HL-60/S4 treated with phorbol 12-myristate 13-acetate at 8.2 ng/mL for 4 days and 3 days (cell line): ENCODE measurements around the gene ABHD17C.
"Not testable (repeated sequence)": the region's sequence is repeated elsewhere in the genome, so short reads cannot be mapped to it uniquely, and the experiment has no call there.

ENCODE experiments used
- in situ Hi-C: fragments of 300-500 bp; cut with MboI; formaldehyde crosslinking; loops from 2 replicates; pipeline ENCODE4 v1.15.0; 2022; ENCODE audit warnings: low sequenced_read_pairs

The ABHD17C gene

DNA sequence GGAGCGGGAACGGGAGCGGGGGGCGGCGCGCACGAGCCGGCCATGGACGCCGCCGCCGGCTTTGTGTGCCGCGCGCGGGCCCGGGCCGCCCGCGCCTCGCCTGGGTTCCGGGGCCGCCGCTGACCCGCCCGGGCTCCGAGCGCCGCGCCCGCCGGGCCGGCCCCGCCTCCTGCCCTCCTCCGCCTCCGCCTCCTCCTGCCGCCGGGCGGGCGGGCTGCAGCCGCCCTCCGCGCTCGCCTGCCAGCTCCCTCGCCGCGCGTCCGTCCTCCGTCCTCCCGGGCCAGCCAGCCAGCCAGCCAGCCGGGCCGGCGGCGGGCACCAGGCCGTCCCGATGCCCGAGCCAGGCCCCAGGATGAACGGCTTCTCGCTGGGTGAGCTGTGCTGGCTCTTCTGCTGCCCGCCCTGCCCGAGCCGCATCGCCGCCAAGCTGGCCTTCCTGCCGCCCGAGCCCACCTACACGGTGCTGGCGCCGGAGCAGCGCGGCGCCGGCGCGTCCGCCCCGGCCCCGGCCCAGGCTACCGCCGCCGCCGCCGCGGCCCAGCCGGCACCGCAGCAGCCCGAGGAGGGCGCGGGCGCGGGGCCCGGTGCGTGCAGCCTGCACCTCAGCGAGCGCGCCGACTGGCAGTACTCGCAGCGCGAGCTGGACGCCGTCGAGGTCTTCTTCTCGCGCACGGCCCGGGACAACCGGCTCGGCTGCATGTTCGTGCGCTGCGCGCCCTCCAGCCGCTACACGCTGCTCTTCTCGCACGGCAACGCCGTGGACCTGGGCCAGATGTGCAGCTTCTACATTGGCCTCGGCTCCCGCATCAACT is at the start of gene ABHD17C:
TSS of gene ABHD17C (plus strand) at position 212 of the 812 bp plus-strand sequence. CDS start at position 332, 120 bp downstream.
- in situ Hi-C loops, result no loop called here

DNA sequence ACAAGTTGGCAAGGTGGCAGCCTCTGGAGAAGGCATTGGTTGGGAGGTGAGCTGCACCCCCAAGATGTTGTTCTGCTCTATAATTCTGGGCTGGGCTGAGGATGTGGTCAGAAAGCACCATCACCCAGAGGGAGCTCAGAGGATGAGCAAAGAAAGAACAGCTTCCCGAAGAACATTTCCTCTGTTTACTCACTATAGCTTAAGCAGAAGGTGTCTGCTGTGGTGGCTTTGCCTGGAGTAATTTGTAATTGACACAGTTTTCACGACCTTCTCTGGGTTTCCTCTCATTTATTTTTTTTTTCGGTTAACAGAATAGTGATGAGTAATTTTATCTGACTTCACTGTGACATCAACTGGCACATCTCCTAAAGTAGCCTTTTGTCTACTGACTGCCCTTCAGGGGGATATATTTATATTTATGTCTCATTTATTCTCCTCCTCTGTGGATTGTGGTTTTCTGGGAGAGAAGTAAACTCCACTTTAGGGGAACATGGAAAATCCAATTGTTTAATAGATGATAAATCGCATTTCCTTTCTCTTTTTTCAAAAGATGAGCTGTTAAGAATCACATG is 49.5 kb upstream of the ABHD17C start:
- in situ Hi-C loops, result no loop called here

DNA sequence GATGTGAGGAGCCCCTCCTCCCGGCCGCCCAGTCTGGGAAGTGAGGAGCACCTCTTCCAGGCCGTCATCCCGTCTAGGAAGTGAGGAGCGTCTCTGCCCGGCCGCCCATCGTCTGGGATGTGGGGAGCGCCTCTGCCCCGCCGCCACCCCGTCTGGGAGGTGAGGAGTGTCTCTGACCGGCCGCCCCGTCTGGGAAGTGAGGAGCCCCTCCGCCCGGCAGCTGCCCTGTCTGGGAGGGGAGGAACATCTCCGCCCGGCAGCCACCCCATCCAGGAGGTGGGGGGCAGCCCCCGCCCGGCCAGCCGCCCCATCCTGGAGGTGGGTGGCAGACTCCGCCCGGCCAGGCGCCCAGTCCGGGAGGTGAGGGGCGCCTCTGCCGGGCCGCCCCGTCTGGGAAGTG is 47.7 kb upstream of the ABHD17C start:
- in situ Hi-C loops, result not testable (repeated sequence)

DNA sequence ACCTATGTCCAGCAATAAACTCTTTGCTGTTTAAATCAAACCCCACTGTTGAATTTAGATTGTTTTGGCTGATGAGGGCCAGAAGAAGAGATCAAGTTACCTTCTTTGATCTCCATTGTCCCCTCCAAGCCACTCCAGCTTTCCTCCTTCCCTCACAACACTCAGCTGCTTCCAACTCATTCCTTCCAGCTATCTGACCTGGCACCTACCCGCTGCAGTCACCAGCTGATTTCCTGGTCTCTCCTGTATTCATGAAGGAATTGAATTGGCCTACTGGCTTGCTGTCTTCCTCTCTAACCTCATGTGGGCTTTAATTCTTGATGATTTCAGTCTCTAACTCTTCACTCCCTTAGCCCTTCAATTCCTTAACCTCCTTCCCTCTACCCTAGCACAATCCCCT is 40.8 kb upstream of the ABHD17C start:
- in situ Hi-C loops, result no loop called here

DNA sequence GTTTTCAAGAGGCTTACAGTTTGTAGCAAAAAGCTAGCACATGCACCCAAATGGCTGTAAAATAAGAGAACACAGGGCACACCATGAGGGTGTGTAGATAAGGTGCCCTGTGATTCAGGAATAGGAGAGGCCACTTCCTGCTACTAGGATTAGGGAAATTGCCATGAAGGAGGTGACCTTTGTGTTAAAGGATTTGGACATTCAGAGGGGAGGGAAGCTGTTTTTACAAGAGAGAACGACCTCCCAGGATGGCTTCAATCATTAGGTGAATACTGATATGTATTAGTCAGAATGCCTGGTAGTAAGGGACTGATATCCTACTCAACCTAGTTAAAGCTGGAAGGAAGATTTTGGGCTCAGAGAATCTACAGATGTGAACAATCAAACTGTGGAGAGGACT is 35.7 kb upstream of the ABHD17C start:
- in situ Hi-C loops, result no loop called here

DNA sequence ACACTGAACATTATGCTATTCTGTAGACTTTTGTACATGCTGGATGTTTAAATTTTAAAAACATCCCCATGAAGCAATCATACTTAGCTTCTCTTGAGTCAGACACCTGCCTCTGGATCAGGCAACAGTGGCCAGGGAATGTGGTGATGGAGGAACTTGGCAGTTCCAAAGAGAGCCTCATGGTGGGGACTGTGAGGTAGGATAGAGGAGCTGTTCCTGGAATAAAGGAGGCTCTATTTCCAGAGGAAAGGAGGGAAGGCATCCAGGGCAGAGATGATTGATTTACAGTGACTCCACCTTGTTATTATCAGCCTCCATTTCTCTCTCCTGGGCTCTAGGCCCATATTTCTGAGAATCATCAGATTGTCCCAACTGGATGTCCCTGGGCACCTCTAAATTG is 35.0 kb upstream of the ABHD17C start:
- in situ Hi-C loops, result no loop called here

DNA sequence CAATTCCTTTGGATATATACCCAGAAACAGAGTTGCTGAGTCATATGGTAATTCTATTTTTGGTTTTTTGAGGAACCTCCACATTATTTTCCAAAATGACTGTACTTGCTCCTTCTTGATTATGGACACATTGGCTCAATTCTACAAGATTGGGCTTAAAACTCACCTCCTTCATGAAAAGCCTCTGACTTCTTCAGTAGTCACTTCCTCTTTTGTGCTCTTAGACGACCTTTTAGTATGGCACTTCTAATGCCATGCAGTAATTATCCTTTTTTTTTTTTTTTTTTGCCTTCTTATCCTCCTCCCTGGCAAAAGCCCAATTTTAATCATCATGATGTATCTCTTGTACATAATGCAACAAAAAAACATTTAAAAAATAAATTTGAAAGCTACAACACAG is 33.0 kb upstream of the ABHD17C start:
- in situ Hi-C loops, result no loop called here

DNA sequence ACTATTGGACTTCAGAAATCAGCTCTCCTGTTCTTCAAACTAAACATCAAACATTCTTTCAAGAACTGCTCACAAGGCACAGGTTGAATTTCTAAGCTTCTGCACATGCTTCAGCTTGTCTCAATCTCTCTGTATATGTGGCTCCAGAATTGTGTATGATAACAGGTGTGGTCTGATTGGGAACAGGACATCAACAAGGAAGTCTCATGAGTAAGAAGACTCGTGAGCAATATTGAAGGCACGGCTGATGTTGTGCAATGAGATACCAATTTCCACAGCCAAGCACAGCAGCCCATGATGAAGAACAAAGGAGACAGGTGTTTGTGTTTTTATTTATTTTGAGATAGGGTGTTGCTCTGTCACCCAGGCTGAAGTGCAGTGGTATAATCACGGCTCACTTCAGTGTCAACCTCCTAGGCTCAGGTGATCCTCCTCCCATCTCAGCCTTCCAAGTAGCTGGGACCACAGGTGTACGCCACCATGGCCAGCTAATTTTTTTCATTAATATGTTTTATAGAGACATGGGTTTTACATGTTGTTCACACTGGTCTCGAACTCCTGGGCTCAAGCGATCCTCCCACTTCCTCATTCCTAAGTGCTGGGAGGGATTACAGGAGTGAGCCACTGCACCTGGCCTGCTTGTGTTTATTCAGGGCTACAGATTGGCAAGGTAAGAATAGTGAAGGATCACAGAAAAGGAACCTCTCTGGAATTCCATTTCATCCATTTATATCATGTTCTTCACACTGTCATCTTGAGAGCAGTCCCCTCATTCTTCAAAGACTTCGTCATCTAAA is 32.2 kb upstream of the ABHD17C start:
- in situ Hi-C loops, result no loop called here

DNA sequence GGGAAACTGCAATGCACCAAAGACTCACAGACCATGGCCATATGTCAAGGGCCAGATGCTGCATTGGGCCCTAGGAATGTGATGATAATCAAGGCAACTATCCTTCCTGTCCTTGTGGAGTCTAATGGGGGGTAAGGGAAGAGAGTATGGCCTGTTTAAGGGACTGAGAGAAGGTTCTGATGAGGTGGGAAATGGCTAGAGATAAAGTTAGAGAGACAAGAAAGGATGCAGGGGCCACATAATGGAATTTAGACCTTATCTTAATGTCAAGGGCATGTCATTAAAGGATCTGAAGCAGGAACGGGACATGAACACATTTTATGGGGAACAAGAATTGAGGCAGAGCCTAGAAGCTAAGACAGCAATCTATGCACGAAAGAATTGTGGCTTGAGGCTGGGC is 30.0 kb upstream of the ABHD17C start:
- in situ Hi-C loops, result no loop called here

DNA sequence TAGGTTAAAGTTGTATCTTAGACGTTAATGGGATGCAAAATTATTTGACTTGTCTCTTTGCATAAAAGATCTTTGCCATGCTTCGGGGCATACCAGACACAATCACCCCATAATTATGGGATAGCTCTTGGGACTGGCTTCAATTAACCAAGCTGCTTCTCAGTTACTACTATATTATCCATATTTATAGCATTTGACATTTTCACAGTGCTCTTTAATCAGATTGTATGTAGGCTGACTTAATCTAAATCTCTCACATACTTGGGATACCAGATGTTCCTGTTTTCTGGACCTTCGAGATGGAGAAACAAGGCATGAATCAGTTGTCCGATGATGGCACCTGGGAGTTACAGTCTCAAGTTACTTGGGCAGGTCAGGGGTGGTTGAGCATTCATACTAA is 27.2 kb upstream of the ABHD17C start:
- in situ Hi-C loops, result no loop called here

DNA sequence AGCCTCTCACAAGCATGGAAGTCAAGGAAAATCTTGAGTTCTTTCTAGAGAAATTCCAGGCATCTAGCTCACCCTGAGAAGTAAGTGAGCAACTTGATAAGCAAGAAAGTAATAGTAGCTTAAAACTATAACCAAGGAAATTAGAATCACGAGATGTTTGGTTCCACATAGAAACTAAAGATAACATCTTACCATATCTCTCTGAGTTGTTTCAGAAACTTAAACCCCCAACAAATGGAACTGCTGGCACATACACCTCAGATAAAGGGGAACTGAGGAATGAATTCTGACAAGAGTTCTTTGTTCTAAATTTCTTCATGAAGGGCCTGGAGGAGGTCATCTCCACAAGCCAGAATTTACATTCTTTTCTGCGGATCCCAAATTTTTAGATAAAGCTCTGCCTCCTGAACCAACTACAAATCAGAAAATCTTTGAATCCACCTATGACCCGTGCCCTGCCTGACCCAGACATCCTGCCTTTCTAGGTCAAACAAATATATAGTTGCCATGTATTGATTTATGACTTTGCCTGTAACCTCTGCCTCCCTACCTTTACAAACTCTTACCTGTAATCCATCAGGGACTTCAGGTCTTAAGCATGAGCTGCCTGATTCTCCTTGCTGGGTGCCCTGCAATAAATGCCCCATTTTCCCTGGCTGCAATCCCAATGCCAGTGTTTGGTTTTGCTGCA is 26.4 kb upstream of the ABHD17C start:
- in situ Hi-C loops, result no loop called here

DNA sequence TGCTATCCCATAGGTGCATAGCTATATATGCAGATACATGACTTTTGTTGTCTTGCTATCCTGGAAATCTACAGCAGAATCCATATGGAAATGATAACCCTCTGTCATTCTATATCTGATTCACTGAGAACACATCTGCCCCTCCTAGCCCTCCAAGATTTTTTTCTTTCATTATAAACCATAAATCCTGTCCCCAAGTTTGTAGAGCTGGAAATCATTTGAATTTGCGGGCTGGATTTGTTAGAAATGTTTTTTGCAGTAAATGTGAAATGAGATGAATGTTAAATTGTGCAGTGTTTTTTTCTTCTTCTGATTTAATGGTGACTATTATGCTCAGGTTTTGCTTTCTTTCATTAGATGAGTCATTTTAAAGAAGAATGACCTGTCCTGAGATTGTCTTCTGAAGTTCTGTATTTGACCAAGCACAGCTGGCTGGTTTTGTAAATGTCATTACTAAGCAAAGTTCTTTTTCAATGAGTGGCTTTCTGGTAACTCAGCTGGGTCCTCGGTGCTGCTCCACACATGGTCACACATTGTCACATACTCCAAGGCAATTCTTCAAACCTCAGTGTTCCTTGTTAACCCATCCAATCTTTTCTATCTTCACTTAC is 25.3 kb upstream of the ABHD17C start:
- in situ Hi-C loops, result no loop called here

DNA sequence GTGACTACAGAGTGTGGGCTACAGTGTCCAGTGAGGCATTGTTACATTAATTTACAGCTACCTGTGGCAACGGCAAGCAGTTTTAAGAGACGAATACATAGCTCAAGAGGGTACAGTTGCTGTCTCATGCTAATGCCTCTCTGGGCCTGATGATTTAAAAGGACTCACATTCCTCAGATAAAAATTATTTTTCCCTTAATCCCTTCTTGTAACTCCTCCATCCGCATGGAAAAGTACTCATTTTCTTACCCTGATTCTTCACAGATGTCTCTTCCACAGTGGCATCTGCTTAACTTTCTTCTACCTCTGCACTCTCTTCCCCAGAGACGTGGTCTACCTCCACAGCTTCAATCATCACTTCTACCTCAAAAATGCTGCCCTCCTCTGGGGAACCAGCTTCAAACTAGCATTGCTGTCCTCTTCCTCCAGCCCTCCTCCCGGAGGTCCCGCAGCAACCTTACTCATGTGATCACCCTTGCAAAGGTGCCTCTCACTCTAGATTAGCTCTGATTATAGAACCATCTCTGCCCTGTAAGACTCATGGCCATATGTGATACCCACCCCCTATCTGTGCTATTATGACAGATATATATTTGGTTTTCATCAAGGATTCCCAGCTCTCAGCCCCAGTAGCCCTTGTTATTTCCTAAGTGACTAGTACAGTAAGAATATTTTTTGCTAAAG is 21.4 kb upstream of the ABHD17C start:
- in situ Hi-C loops, result no loop called here

DNA sequence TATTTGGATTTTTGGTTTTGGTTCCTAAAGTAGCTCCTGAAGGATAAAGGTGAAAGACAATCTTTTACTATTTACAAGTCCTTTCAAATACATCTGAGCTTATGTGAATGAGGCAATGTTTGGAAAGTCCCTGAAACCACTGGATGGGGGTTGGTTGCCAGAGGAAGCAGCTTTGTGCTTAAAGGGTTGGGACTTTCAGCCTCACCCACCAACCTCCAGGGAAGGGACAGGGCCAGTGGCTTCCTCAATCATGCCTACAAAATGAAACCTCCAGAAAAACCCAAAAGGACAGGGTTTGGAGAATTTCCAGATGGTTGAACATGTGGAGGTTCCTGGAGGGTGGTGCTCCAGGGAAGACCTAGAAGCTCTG is 20.9 kb upstream of the ABHD17C start:
- in situ Hi-C loops, result no loop called here

DNA sequence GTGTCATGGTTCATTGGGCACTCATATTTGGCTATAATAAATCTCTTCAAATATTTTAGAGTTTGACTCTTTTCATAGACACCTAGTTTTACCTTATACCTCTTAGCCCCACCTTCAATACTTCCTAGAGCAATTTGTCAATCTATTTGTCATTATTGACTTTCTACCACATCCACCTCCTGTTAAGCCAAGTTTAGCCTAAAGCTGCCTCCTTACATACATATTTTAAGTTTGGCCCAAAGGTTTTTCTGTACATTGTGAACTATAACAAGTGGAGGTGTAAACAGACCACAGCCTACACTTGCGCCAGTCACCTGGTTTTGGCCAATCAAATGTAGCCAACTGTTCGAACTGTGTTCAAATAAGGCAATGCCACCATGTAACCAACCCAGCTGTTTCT is 18.1 kb upstream of the ABHD17C start:
- in situ Hi-C loops, result no loop called here

DNA sequence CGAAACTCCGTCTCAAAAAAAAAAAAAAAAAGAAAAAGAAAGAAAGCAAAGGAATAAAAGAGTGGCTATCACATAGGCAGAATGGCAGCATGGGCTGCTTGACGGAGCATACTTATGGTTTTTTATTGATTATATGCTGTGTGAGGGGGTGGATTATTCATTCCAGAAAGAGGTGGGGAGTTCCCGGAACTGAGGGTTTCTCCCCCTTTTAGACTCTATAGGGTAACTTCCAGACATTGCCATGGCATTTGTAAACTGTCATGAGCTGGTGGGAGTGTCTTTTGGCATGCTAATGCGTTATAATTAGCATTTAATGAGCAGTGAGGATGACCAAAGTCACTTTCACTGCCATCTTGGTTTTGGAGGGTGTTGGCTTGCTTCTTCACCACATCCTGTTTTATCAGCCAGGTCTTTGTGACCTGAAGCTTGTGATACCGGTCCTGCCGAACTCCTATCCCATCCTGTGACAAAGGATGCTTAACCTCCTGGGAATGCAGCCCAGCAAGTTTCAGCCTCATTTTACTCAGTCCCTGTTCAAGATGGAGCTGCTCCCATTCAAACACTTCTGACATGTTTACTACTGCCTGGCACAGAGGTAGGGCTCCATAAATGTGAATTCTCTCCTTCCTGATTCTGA is 15.8 kb upstream of the ABHD17C start:
- in situ Hi-C loops, result no loop called here

DNA sequence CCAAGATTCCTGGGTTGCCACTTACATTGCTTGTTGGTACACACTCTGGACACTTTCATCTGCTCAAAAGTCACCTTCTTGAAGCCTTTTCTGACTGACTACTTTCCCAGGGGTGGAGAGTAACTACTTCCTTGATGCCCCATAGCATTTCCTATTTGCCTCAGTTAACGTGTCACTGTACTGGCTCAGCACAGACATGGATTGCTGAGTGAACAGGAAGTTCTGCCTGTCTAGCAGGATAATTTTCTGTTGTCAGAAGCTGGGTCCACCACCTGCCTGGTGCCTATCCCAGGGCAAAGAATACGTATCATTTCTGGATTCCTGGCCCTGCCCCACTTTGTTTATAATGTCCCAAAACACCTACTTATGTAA is 15.3 kb upstream of the ABHD17C start:
- in situ Hi-C loops, result no loop called here

DNA sequence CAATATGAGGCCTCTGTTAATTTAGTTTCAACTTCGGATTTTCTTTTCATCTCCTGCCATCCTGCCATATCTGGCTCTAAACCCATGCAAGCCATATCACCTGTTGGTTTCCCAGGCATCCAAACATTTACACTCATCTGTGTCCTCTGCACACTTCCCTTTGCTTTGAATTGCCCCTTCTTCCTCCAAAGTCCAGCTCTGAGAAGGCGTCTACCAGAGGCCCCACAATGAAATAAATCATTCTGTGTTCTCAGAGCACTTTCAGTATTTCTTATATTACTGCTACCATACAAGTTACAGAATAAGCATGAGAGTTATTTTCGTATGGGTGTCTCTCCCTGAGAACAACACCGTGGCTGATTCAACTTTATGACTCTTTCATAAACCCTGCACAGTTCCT is 12.9 kb upstream of the ABHD17C start:
- in situ Hi-C loops, result no loop called here

DNA sequence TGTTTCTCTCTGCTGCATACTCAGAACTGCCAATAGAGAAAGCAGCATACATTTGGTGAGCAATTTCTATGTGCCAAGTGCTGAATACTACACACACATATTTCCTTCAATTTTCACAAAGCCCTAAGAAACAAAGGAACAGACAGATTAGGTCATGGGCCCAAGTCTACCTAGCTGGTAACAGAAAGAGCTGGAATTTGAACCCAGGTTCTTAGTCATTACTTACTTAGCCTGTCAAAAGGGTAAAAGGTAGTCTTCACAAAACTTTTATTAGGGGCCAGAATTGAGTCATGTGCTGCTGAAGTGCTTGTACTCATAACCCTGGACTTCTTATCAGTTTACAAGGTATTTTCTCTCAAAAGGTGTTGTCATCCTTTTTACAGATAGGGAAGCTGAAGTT is 10.4 kb upstream of the ABHD17C start:
- in situ Hi-C loops, result no loop called here

DNA sequence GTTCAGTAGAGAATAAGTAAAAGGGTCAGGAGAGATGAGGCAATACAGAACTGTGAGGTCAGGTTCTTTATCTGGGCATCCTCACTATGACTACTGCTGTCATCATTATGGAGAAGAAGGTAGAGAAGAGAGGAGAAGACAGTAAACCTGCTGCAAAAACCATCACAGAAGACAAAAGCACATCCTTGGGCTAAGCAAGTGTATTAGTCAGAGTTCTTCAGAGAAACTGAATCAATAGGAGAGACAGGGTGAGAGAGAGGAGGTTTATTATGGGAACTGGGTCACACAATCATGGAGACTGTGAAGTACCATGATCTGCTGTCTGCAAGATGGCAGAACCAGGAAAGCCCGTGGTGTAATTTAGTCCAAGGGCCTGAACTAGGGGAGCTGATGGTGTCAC is 9.5 kb upstream of the ABHD17C start:
- in situ Hi-C loops, result no loop called here
